ENCODE results near the gene CKB. TPM values are rescaled to one million over a fixed set of nuclear protein-coding genes. Genes with fewer than 3 reads are reported as not detected.

CKB gene
- total and polyA plus RNA-seq, 2 donors (not counting 1 experiment from before 2014, with no cell fraction given): 3.1 to 4.7 TPM

DNA sequence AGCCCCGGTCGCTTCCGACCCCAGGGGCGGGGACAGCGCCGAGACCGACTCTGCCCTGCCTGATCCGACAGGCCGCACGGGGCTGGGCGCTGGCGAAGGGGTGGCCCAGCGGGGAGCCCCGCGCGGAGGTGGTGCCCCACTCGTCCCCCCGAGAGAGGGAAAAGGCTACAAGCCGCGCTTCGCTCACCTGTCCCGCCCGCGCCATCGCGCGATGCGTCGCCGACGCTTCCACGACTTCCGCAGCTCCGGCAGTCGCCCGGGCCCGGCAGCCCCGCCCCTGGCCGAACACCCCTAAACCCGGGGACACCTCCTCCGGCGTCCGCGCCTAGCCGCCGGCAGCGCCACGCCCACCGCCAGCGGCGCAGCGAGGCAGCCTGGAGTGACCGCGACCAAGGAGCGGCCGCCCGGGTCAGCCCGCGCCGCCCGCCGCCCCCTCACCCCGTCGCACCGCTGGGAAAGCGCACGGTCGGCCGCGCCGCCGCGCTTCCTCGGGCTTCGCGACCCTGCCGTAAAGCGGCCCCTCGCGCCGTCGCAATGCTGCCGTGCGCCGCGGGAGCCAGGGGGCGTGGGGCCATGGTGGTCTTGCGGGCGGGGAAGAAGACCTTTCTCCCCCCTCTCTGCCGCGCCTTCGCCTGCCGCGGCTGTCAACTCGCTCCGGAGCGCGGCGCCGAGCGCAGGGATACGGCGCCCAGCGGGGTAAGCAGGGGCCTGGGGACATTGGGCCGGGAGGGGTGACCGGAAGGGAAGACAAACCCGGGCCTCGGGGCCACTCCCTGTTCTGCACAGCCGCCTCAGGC is 40.0 kb upstream of the CKB start, which contains the start of the genes BAG5 and COA8:
Gene BAG5, minus strand, starts transcription at position 229 of the 797 bp plus-strand sequence. CDS start 1,493 bp downstream, outside the sequence.
Gene COA8, plus strand, starts transcription at position 532 of the 797 bp plus-strand sequence. Its CDS starts 42 bp downstream, at position 574.
- CTCF ChIA-PET: interaction anchor here (1.0 to 1.8 kb wide), 4 partner anchors 35 to 117 kb away, joined by 3 to 6 read pairs (median 4); no protein-coding TSS in a partner anchor
- peak; percentile 95 for DNase-seq
- TF ChIP-seq EZH2 (IDR thresholded peaks at IDR 0.05; ENCODE audit: borderline replicate concordance, insufficient read depth, low read depth, low read length, poor library complexity, severe bottlenecking): no peak
- TF ChIP-seq CTCF (IDR thresholded peaks at IDR 0.05): no peak
- POLR2A ChIA-PET: interaction anchor here (0.6 to 1.3 kb wide), 4 partner anchors 8 to 228 kb away, joined by 3 to 4 read pairs (median 4); no protein-coding TSS in a partner anchor
- Histone ChIP-seq H2AFZ (ENCODE audit: insufficient read depth, low read depth, low read length, poor library complexity, severe bottlenecking) (peak within 1 kb of the TSS; percentile 96), H3K79me2 (ENCODE audit: control insufficient read depth, insufficient read depth, low read length) (peaks cover 91% of the 10 kb centered on the region), H3K4me2 (replicated peaks; ENCODE audit: low read depth, low read length, poor library complexity, severe bottlenecking) (peak within 1 kb of the TSS; percentile 96), H3K27ac (ENCODE audit: low read length in 2 of 2) (peak within 1 kb of the TSS; percentile 68 to 92), H3K4me1 (ENCODE audit: control insufficient read depth in 2 of 2, insufficient read depth in 2 of 2, low read length in 2 of 2) (peaks cover 27 to 30% of the 10 kb centered on the region in 2 donors), H3K27me3 (replicated peaks in 1 of 4; ENCODE audit: control extremely low read depth in 1 of 4, control insufficient read depth in 3 of 4, insufficient read depth in 4 of 4, low read length in 3 of 4) (no peaks in the 10 kb centered on the region), H3K9me3 (ENCODE audit: control extremely low read depth in 1 of 3, control insufficient read depth in 2 of 3, insufficient read depth in 1 of 3, low read length in 2 of 3) (no peaks in the 10 kb centered on the region), H3K36me3 (replicated peaks in 1 of 2; ENCODE audit: control extremely low read depth in 1 of 2, control insufficient read depth in 1 of 2, extremely low read depth in 1 of 2, insufficient read depth in 2 of 2, low read length in 1 of 2) (peaks cover 0 to 28% of the 10 kb centered on the region in 2 experiments), H4K20me1 (ENCODE audit: control insufficient read depth, insufficient read depth, low read length, poor library complexity, severe bottlenecking) (peaks cover 62% of the 10 kb centered on the region), H3K9ac (ENCODE audit: low read length) (peak within 1 kb of the TSS; percentile 93), H3K4me3 (ENCODE audit: control extremely low read depth in 1 of 5, extremely low read depth in 1 of 5, insufficient read depth in 1 of 5, low read depth in 2 of 5, low read length in 4 of 5) (peak within 1 kb of the TSS; percentile 65 to 94 (median 92))
- WGBS (ENCODE audit: insufficient coverage): under 1% methylated on average over 106 of the region's 109 CpGs
- intact Hi-C loops (cut with micrococcal nuclease): loop anchor here (1.0 to 10.0 kb wide), 7 partner anchors 34 to 358 kb away; partner anchors contain the start of genes EIF5, KLC1, PPP1R13B and TRMT61A
- Mint-ChIP-seq H3K27ac (peak within 1 kb of the TSS; percentile 91), H3K4me1 (peaks cover 53% of the 10 kb centered on the region), H3K27me3 (no peaks in the 10 kb centered on the region), H3K4me3 (peak within 1 kb of the TSS; percentile 89), H3K9me3 (ENCODE audit: insufficient read depth) (no peaks in the 10 kb centered on the region)
- peak; percentile 80 for ATAC-seq (ENCODE audit: low read depth)
